Brain microvascular endothelial cell (primary cell): ENCODE measurements around the gene CCL16.

ENCODE experiments used
- DNase-seq: peaks from one replicate; pipeline ENCODE4 v3.0.0-alpha.2; 2020
- H3K27ac ChIP-seq: fragments of 250-450 bp; sonication (Bioruptor Pico); 2 replicates; pipeline ENCODE4 v1.5.1; 2020; ENCODE audit warnings: mild to moderate bottlenecking, moderate library complexity
- H3K27me3 ChIP-seq: fragments of 250-450 bp; sonication (Bioruptor Pico); replicated peaks from 2 replicates; pipeline ENCODE4 v1.5.1; 2020; ENCODE audit warnings: mild to moderate bottlenecking
- H3K36me3 ChIP-seq: fragments of 250-450 bp; sonication (Bioruptor Pico); replicated peaks from 2 replicates; pipeline ENCODE4 v1.5.1; 2020; ENCODE audit warnings: mild to moderate bottlenecking
- H3K4me3 ChIP-seq: 2 replicates; pipeline ENCODE4 v1.5.1; 2011; ENCODE audit warnings: low read depth, mild to moderate bottlenecking, control low read depth, low read length, moderate library complexity
- CTCF ChIP-seq: IDR thresholded peaks from 2 replicates; pipeline ENCODE4 v1.5.1; 2011; ENCODE audit warnings: low read depth, mild to moderate bottlenecking, moderate library complexity, low read length, control low read depth, inconsistent platforms; ENCODE audit errors: missing control alignments
- in situ Hi-C: cut with HindIII; loops from 2 replicates; pipeline ENCODE4 v1.10.0; 2017; ENCODE audit warnings: low sequenced_read_pairs, low pct_ligation_motif_present

The CCL16 gene

DNA sequence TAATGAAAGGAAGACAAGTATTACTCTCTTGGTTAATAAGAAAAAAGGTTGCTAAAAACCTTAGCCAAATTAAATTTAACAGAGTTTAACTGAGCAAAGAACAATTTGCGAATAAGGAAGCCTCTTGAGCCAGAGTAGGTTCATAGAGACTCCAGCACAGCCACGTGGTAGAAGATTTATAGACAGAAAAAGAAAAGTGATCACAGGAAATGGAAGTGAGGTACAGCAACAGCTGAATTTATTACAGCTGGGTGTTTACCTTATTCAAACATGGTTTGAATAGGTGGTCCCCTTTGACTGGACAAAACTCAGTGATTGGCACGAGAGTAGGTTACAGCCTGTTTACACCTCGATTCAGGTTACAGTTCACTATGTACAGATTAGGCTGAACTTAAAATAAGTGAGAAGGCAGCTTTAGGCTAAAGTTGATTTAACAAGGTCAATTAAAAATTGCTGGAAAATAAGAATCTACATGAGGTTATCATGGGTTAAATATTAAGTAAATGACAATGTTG lies 23.4 kb upstream of the CCL16 start:
- no peak overlapping the region for H3K27ac ChIP-seq
- H3K27me3 ChIP-seq = no peaks in the 10 kb centered on the region
- H3K4me3 ChIP-seq = no peak overlapping the region
- no peak for TF ChIP-seq CTCF
- in situ Hi-C loops = no loop called here
- DNase-seq = no peak
- no peaks in the 10 kb centered on the region for H3K36me3 ChIP-seq

DNA sequence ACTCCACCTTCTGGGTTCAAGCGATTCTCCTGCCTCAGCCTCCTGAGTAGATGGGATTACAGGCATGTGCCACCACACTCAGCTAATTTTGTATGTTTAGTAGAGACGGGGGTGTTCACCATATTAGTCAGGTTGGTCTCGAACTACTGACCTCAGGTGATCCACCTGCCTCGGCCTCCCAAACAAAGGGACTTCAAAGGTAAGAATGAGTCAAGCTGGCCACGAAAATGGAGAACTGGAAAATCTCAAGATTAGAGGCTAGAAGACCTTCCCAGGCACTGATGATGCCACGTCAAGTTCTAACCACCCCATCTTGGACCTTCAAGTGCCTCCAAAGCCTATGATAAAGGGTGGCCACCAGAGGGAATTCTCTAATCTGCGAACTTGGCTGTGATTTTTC lies 21.3 kb upstream of the CCL16 start:
- no peak overlapping the region for H3K27ac ChIP-seq
- no peak for TF ChIP-seq CTCF
- DNase-seq = no peak
- H3K4me3 ChIP-seq = no peak overlapping the region
- H3K27me3 ChIP-seq = no peaks in the 10 kb centered on the region
- in situ Hi-C loops = no loop called here
- H3K36me3 ChIP-seq = no peaks in the 10 kb centered on the region

- Histone ChIP-seq H3K27me3 (no peaks in the 10 kb centered on the region), H3K4me3 (no peak overlapping the region), H3K36me3 (no peaks in the 10 kb centered on the region), H3K27ac (no peak overlapping the region)
- TF ChIP-seq CTCF = no peak
- in situ Hi-C loops = no loop called here
- no peak for DNase-seq
These were observed 20.7 kb upstream of the CCL16 start for GRCh38 chr17:36001862-36002603.

DNA sequence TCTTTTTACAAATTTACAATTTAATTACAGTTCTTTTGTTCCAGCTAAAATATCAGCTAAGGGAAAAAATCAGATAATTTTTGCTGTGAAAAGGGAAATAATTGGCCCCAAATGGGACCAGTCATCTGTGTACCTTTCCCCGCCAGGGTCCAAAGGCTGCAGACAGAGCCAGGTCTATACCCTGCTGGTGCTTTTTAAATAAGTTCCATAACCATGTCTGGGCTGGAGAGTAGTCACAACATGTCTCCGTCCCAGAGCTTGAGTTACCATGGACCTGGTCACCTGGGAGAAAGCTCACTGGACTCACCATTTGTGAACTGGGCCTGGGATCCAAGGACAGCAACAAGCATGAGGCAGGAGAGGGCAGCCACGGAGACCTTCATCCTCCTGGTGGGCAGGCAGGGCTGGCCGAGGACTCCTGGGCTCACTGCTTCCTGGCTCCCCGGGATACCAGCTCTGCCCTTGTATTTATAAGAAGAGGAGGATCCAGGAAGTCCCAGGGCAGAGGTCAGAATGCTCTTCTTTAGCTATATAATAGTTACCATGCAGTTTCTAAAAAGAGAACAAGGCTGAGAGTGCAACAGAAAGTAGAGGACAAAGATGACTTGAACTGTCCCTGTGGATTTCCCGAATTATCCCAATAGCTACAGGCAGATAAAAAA lies 19.9 kb upstream of the CCL16 start, which contains the start of gene CCL15:
Gene CCL15 (minus strand): TSS at position 444 of the 662 bp plus-strand sequence. CDS start 61 bp downstream, at position 383.
- DNase-seq = no peak
- in situ Hi-C loops = no loop called here
- Histone ChIP-seq H3K27me3 (no peaks in the 10 kb centered on the region), H3K36me3 (no peaks in the 10 kb centered on the region), H3K27ac (no peak within 1 kb of the TSS), H3K4me3 (no peak within 1 kb of the TSS)
- no peak for TF ChIP-seq CTCF

- H3K27me3 ChIP-seq = no peaks in the 10 kb centered on the region
- H3K36me3 ChIP-seq = no peaks in the 10 kb centered on the region
- no peak overlapping the region for H3K4me3 ChIP-seq
- no peak for TF ChIP-seq CTCF
- no peak overlapping the region for H3K27ac ChIP-seq
- no peak for DNase-seq
- in situ Hi-C loops = no loop called here
These were observed 19.4 kb upstream of the CCL16 start for GRCh38 chr17:36000732-36001109.
